ENCODE results near the gene CFAP69. TPM values are rescaled to one million over a fixed set of nuclear protein-coding genes. Genes with fewer than 3 reads are reported as not detected.

Gene CFAP69
- total RNA-seq, 5 donors from 2014 or later (not counting 1 experiment from before 2014, with no cell fraction given): 0.20 to 0.64 (median 0.41) TPM; not detected in 1

GRCh38 chr7:90261441-90261840, 16.5 kb downstream of the CFAP69 start:
- Histone ChIP-seq H3K9me3 (no peaks in the 10 kb centered on the region), H3K4me3 (ENCODE audit: control insufficient read depth in 1 of 2, extremely low read depth in 1 of 2, low read length in 1 of 2) (no peak overlapping the region), H3K27ac (ENCODE audit: low read length) (no peak overlapping the region), H3K4me1 (ENCODE audit: control insufficient read depth in 1 of 2, extremely low read depth in 1 of 2, insufficient read depth in 2 of 2, low read length in 2 of 2) (no peaks in the 10 kb centered on the region), H3K36me3 (ENCODE audit: control insufficient read depth in 2 of 2, extremely low read depth in 1 of 2, insufficient read depth in 1 of 2, low read length in 1 of 2) (no peaks in the 10 kb centered on the region), H3K27me3 (replicated peaks in 1 of 2; ENCODE audit: control insufficient read depth in 2 of 2, extremely low read depth in 1 of 2, insufficient read depth in 2 of 2, low read length in 1 of 2) (no peaks in the 10 kb centered on the region)
- no peak overlapping the region for H3K27ac Mint-ChIP-seq
- no peak for DNase-seq
- H3K4me1 Mint-ChIP-seq: no peaks in the 10 kb centered on the region
- ChIA-PET POLR2A (no interaction called here), CTCF (interaction anchor here in 1 of 2 donors (1.0 kb wide), 1 partner anchor 51 kb away, joined by 3 read pairs; no protein-coding TSS in a partner anchor)
- no peaks in the 10 kb centered on the region for H3K9me3 Mint-ChIP-seq
- H3K4me3 Mint-ChIP-seq: no peak overlapping the region
- no peaks in the 10 kb centered on the region for H3K36me3 Mint-ChIP-seq
- peaks cover 0 to 6% of the 10 kb centered on the region in 2 donors for H3K27me3 Mint-ChIP-seq
- ATAC-seq (replicated peaks in 1 of 4): no peak

GRCh38 chr7:90262438-90262837, 17.5 kb downstream of the CFAP69 start:
- H3K27me3 Mint-ChIP-seq: peaks cover 0 to 6% of the 10 kb centered on the region in 2 donors
- no peaks in the 10 kb centered on the region for H3K4me1 Mint-ChIP-seq
- Histone ChIP-seq H3K4me3 (ENCODE audit: control insufficient read depth in 1 of 2, extremely low read depth in 1 of 2, low read length in 1 of 2) (no peak overlapping the region), H3K27ac (ENCODE audit: low read length) (no peak overlapping the region), H3K27me3 (replicated peaks in 1 of 2; ENCODE audit: control insufficient read depth in 2 of 2, extremely low read depth in 1 of 2, insufficient read depth in 2 of 2, low read length in 1 of 2) (no peaks in the 10 kb centered on the region), H3K9me3 (no peaks in the 10 kb centered on the region), H3K36me3 (ENCODE audit: control insufficient read depth in 2 of 2, extremely low read depth in 1 of 2, insufficient read depth in 1 of 2, low read length in 1 of 2) (no peaks in the 10 kb centered on the region), H3K4me1 (ENCODE audit: control insufficient read depth in 1 of 2, extremely low read depth in 1 of 2, insufficient read depth in 2 of 2, low read length in 2 of 2) (no peaks in the 10 kb centered on the region)
- no peak overlapping the region for H3K4me3 Mint-ChIP-seq
- DNase-seq (peak in 1 of 35 experiments; percentile 14), ATAC-seq (replicated peaks in 1 of 4) (peak in 1 of 4 experiments; percentile 55)
- H3K9me3 Mint-ChIP-seq: no peaks in the 10 kb centered on the region
- ChIA-PET POLR2A (no interaction called here), CTCF (no interaction called here)
- no peaks in the 10 kb centered on the region for H3K36me3 Mint-ChIP-seq
- no peak overlapping the region for H3K27ac Mint-ChIP-seq

- H3K9me3 ChIP-seq: no peaks in the 10 kb centered on the region
- no peak overlapping the region for H3K27ac Mint-ChIP-seq
- H3K4me3 Mint-ChIP-seq: no peak overlapping the region
These were observed 21.8 kb downstream of the CFAP69 start for GRCh38 chr7:90266808-90267207.

GRCh38 chr7:90267263-90267858, 22.4 kb downstream of the CFAP69 start:
- ATAC-seq (replicated peaks in 1 of 4) (no peak), DNase-seq (no peak)
- Mint-ChIP-seq H3K4me3 (no peak overlapping the region), H3K9me3 (no peaks in the 10 kb centered on the region), H3K4me1 (no peaks in the 10 kb centered on the region), H3K27me3 (peaks cover 0 to 6% of the 10 kb centered on the region in 2 donors), H3K27ac (no peak overlapping the region), H3K36me3 (no peaks in the 10 kb centered on the region)
- no peaks in the 10 kb centered on the region for H3K27me3 ChIP-seq (replicated peaks in 1 of 2; ENCODE audit: control insufficient read depth in 2 of 2, extremely low read depth in 1 of 2, insufficient read depth in 2 of 2, low read length in 1 of 2)
- 86% methylated on average over 1 of the region's 5 CpGs for WGBS (ENCODE audit: insufficient coverage)
- POLR2A ChIA-PET: no interaction called here
- H3K27ac ChIP-seq (ENCODE audit: low read length): no peak overlapping the region
- no peaks in the 10 kb centered on the region for H3K36me3 ChIP-seq (ENCODE audit: control insufficient read depth in 2 of 2, extremely low read depth in 1 of 2, insufficient read depth in 1 of 2, low read length in 1 of 2)
- H3K9me3 ChIP-seq: no peaks in the 10 kb centered on the region
- H3K4me3 ChIP-seq (ENCODE audit: control insufficient read depth in 1 of 2, extremely low read depth in 1 of 2, low read length in 1 of 2): no peak overlapping the region
- no peaks in the 10 kb centered on the region for H3K4me1 ChIP-seq (ENCODE audit: control insufficient read depth in 1 of 2, extremely low read depth in 1 of 2, insufficient read depth in 2 of 2, low read length in 2 of 2)
- CTCF ChIA-PET: no interaction called here

More at GRCh38 chr7:90266808-90267207, 21.8 kb downstream of the CFAP69 start:
- Histone ChIP-seq H3K4me1 (ENCODE audit: control insufficient read depth in 1 of 2, extremely low read depth in 1 of 2, insufficient read depth in 2 of 2, low read length in 2 of 2) (no peaks in the 10 kb centered on the region), H3K4me3 (ENCODE audit: control insufficient read depth in 1 of 2, extremely low read depth in 1 of 2, low read length in 1 of 2) (no peak overlapping the region), H3K27ac (ENCODE audit: low read length) (no peak overlapping the region), H3K36me3 (ENCODE audit: control insufficient read depth in 2 of 2, extremely low read depth in 1 of 2, insufficient read depth in 1 of 2, low read length in 1 of 2) (no peaks in the 10 kb centered on the region), H3K27me3 (replicated peaks in 1 of 2; ENCODE audit: control insufficient read depth in 2 of 2, extremely low read depth in 1 of 2, insufficient read depth in 2 of 2, low read length in 1 of 2) (no peaks in the 10 kb centered on the region)
- H3K4me1 Mint-ChIP-seq: no peaks in the 10 kb centered on the region
- ATAC-seq (replicated peaks in 1 of 4) (no peak), DNase-seq (no peak)
- CTCF ChIA-PET: no interaction called here
- no CpG with 5 or more reads among the region's 3 CpGs for WGBS (ENCODE audit: insufficient coverage)
- H3K27me3 Mint-ChIP-seq: peaks cover 0 to 6% of the 10 kb centered on the region in 2 donors
- POLR2A ChIA-PET: no interaction called here
- H3K9me3 Mint-ChIP-seq: no peaks in the 10 kb centered on the region
- H3K36me3 Mint-ChIP-seq: no peaks in the 10 kb centered on the region

- POLR2A ChIA-PET: no interaction called here
- WGBS (ENCODE audit: insufficient coverage): 100% methylated on average over 1 of the region's 1 CpG
- DNase-seq: no peak
- ATAC-seq (replicated peaks in 1 of 4): no peak
- Mint-ChIP-seq H3K4me1 (no peaks in the 10 kb centered on the region), H3K4me3 (no peak overlapping the region), H3K36me3 (no peaks in the 10 kb centered on the region), H3K27me3 (peaks cover 0 to 4% of the 10 kb centered on the region in 2 donors), H3K9me3 (no peaks in the 10 kb centered on the region), H3K27ac (no peak overlapping the region)
- H3K27me3 ChIP-seq (replicated peaks in 1 of 2; ENCODE audit: control insufficient read depth in 2 of 2, extremely low read depth in 1 of 2, insufficient read depth in 2 of 2, low read length in 1 of 2): no peaks in the 10 kb centered on the region
- no peak overlapping the region for H3K27ac ChIP-seq (ENCODE audit: low read length)
- no peaks in the 10 kb centered on the region for H3K36me3 ChIP-seq (ENCODE audit: control insufficient read depth in 2 of 2, extremely low read depth in 1 of 2, insufficient read depth in 1 of 2, low read length in 1 of 2)
- H3K4me3 ChIP-seq (ENCODE audit: control insufficient read depth in 1 of 2, extremely low read depth in 1 of 2, low read length in 1 of 2): no peak overlapping the region
- no peaks in the 10 kb centered on the region for H3K9me3 ChIP-seq
- CTCF ChIA-PET: no interaction called here
- H3K4me1 ChIP-seq (ENCODE audit: control insufficient read depth in 1 of 2, extremely low read depth in 1 of 2, insufficient read depth in 2 of 2, low read length in 2 of 2): no peaks in the 10 kb centered on the region
These were observed 24.2 kb downstream of the CFAP69 start for GRCh38 chr7:90269163-90269562.

GRCh38 chr7:90270431-90271178, 25.6 kb downstream of the CFAP69 start:
- Histone ChIP-seq H3K4me1 (ENCODE audit: control insufficient read depth in 1 of 2, extremely low read depth in 1 of 2, insufficient read depth in 2 of 2, low read length in 2 of 2) (no peaks in the 10 kb centered on the region), H3K9me3 (no peaks in the 10 kb centered on the region), H3K4me3 (ENCODE audit: control insufficient read depth in 1 of 2, extremely low read depth in 1 of 2, low read length in 1 of 2) (no peak overlapping the region), H3K36me3 (ENCODE audit: control insufficient read depth in 2 of 2, extremely low read depth in 1 of 2, insufficient read depth in 1 of 2, low read length in 1 of 2) (no peaks in the 10 kb centered on the region), H3K27me3 (replicated peaks in 1 of 2; ENCODE audit: control insufficient read depth in 2 of 2, extremely low read depth in 1 of 2, insufficient read depth in 2 of 2, low read length in 1 of 2) (no peaks in the 10 kb centered on the region), H3K27ac (ENCODE audit: low read length) (no peak overlapping the region)
- POLR2A ChIA-PET: interaction anchor here in 1 of 2 donors (0.6 kb wide), 1 partner anchor 13 kb away, joined by 3 read pairs; no protein-coding TSS in a partner anchor
- no peak overlapping the region for H3K4me3 Mint-ChIP-seq
- H3K4me1 Mint-ChIP-seq: no peaks in the 10 kb centered on the region
- WGBS (ENCODE audit: insufficient coverage): no CpG with 5 or more reads among the region's 2 CpGs
- H3K27ac Mint-ChIP-seq: no peak overlapping the region
- no peak for ATAC-seq (replicated peaks in 1 of 4)
- H3K9me3 Mint-ChIP-seq: no peaks in the 10 kb centered on the region
- H3K36me3 Mint-ChIP-seq: no peaks in the 10 kb centered on the region
- CTCF ChIA-PET: no interaction called here
- H3K27me3 Mint-ChIP-seq: no peaks in the 10 kb centered on the region
- no peak for DNase-seq
